OCI-LY1 (cell line): ENCODE data around the gene ZNF141.

ENCODE experiments used
- CTCF ChIP-seq: fragments of 200-600 bp; sonication (generic), shearing (Covaris generic); IDR thresholded peaks from 2 replicates; pipeline ENCODE4 v1.5.1; 2017; ENCODE audit warnings: mild to moderate bottlenecking, antibody characterized with exemption, low read length, moderate library complexity, mixed read lengths
- EZH2 ChIP-seq: fragments of 200-600 bp; sonication (generic), shearing (Covaris generic); IDR thresholded peaks from 2 replicates; pipeline ENCODE4 v1.8.0; 2017; ENCODE audit warnings: borderline replicate concordance, mixed run types, mild to moderate bottlenecking, antibody characterized with exemption, low read length, moderate library complexity, mixed read lengths

DNA sequence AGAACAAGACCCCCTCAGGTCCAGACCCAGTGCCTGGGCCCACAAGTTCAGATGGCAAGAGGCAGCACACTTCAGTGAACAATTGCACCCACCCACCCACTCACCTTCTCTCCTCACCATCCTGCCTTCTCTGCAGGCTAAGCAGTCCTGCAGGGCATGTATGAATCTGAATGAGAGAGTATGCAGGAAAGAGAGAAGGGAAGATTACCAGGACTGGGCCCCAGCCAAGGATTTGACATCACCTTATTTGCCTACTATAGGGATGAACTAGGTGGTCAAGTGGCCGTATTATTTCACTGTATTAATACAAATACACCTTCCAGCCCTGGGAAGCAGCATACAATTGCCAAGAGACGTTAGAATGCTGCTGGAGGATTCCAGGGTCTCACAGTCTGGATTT, 2.1 kb upstream of the ZNF141 start:
- TF ChIP-seq CTCF (no peak), EZH2 (no peak)
